Dendritic cell treated with granulocyte-macrophage colony-stimulating factor and Interleukin-4, amounts not matched to agents 40 ng/mL and 50 ng/mL, for 4 days (primary cell): ENCODE results near the gene ZNF132.
"Not testable (repeated sequence)": the region's sequence is repeated elsewhere in the genome, so short reads cannot be mapped to it uniquely, and the experiment has no call there.

Experiments
- H3K27ac Mint-ChIP-seq: one replicate; pipeline ENCODE4 v1.8.0; 2022; ENCODE audit warnings: mild to moderate bottlenecking, mixed read lengths
- H3K27me3 Mint-ChIP-seq: one replicate; pipeline ENCODE4 v1.8.0; 2022; ENCODE audit warnings: mild to moderate bottlenecking, mixed read lengths
- H3K36me3 Mint-ChIP-seq: one replicate; pipeline ENCODE4 v1.8.0; 2022; ENCODE audit warnings: low read depth, mixed read lengths
- H3K4me1 Mint-ChIP-seq: one replicate; pipeline ENCODE4 v1.8.0; 2022; ENCODE audit warnings: low read depth, mixed read lengths
- H3K4me3 Mint-ChIP-seq: one replicate; pipeline ENCODE4 v1.8.0; 2022; ENCODE audit warnings: mild to moderate bottlenecking, moderate library complexity, mixed read lengths
- H3K9me3 Mint-ChIP-seq: one replicate; pipeline ENCODE4 v1.8.0; 2022; ENCODE audit warnings: mixed read lengths
- intact Hi-C: fragments of 100-400 bp; cut with micrococcal nuclease; formaldehyde crosslinking; loops from one replicate; pipeline ENCODE4 v1.15.0; 2022

Gene ZNF132

DNA sequence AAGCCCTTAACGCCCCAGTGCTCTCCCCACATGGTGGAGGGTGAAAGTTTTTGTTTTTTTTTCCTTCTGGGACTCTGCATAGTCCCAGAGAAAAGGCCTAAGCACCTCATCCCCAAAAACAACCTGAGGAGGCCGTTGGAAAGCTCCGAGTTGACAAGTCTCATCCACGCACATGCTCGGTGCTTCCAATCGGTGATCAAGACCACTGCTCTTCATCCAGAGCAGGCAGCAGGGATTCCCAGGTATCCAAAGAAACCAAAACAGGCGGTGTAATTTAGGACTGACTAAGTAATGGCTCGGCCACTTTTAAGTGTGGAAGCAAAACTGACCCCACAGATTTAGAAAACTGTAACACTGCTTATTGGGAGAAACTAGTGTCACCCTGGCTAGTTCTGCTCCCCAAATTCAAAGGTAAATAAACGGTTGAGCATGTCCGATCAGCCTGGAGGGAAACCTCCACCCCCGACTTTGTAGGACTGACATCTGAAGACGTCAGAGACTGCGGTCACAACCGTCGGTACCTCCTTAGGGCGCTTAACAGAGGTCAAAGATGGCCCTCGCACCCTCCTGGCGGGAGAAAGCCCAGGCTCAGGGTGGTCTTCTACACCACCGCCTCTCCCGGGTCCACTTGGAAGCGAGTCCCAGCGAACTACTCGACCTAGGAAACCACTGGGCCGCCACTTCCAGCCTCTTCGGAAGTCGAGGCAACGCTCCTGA is 35.2 kb upstream of the ZNF132 start:
- Mint-ChIP-seq H3K27me3 (no peaks in the 10 kb centered on the region), H3K36me3 (peaks cover 72% of the 10 kb centered on the region), H3K4me3 (peak overlapping the region; percentile 92), H3K27ac (peak overlapping the region; percentile 97), H3K9me3 (no peaks in the 10 kb centered on the region), H3K4me1 (peaks cover 26% of the 10 kb centered on the region)
- intact Hi-C loops: loop anchor here (5.0 kb wide), 1 partner anchor 148 kb away; the partner anchor contains the start of gene ZSCAN22

GRCh38 chr19:58474291-58474996 is 34.5 kb upstream of the ZNF132 start:
- no peak overlapping the region for H3K4me3 Mint-ChIP-seq
- peaks cover 26% of the 10 kb centered on the region for H3K4me1 Mint-ChIP-seq
- no peaks in the 10 kb centered on the region for H3K27me3 Mint-ChIP-seq
- H3K36me3 Mint-ChIP-seq: peaks cover 72% of the 10 kb centered on the region
- no peak overlapping the region for H3K27ac Mint-ChIP-seq
- intact Hi-C loops: no loop called here
- H3K9me3 Mint-ChIP-seq: no peaks in the 10 kb centered on the region

DNA sequence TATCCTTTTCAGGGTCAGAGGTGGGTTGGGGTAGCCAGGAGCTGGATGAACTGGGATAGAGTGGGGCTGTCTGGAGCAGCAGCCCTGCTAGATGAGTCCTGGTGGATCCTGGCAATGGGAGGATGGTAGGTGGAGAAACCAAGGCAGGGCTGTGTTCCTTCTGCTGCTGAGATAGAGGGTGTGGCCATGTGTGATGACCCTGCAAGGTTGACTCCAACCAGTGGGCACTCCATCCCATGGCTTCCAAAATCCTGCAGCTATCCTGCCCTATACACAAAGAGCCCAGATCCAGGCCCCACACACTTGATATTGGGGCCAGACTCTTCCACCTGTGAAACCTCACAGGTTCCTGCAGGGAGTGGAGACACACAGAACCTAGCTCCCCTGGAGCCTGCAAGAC is 33.8 kb upstream of the ZNF132 start:
- Mint-ChIP-seq H3K4me1 (peaks cover 33% of the 10 kb centered on the region), H3K36me3 (peaks cover 70% of the 10 kb centered on the region), H3K9me3 (no peaks in the 10 kb centered on the region), H3K4me3 (no peak overlapping the region), H3K27me3 (no peaks in the 10 kb centered on the region), H3K27ac (no peak overlapping the region)
- intact Hi-C loops: no loop called here

DNA sequence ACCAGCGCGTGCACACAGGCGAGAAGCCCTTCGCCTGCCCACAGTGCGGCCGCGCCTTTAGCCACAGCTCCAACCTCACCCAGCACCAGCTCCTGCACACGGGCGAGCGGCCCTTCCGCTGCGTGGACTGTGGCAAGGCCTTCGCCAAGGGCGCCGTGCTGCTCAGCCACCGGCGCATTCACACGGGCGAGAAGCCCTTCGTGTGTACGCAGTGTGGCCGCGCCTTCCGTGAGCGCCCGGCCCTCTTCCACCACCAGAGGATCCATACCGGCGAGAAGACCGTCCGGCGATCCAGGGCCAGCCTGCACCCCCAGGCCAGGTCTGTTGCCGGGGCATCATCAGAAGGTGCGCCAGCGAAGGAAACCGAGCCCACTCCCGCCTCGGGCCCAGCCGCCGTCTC is 31.8 kb upstream of the ZNF132 start:
- Mint-ChIP-seq H3K4me3 (no peak overlapping the region), H3K4me1 (peaks cover 39% of the 10 kb centered on the region)

DNA sequence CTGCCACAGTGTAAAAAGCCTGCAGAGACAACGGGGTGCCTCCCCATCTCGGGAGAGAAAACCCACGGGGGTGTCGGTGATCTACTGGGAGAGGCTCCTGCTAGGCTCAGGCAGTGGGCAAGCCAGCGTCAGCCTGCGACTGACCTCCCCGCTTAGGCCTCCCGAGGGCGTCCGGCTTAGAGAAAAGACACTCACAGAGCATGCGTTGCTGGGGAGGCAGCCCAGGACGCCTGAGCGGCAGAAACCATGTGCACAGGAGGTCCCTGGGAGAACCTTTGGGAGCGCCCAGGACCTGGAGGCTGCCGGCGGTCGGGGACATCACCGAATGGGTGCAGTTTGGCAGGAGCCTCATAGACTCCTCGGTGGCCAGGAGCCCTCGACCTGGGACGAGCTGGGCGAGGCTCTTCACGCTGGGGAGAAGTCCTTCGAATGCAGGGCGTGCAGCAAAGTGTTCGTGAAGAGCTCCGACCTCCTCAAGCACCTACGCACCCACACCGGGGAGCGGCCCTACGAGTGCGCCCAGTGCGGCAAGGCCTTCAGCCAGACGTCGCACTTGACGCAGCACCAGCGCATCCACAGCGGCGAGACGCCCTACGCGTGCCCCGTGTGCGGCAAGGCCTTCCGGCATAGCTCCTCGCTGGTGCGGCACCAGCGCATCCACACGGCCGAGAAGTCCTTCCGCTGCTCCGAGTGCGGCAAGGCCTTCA is 31.0 kb upstream of the ZNF132 start:
- H3K36me3 Mint-ChIP-seq: peaks cover 57% of the 10 kb centered on the region
- H3K27me3 Mint-ChIP-seq, H3K27ac Mint-ChIP-seq: not testable (repeated sequence)

More for the DNA sequence above, 31.8 kb upstream of the ZNF132 start:
- H3K27me3 Mint-ChIP-seq: no peaks in the 10 kb centered on the region
- H3K36me3 Mint-ChIP-seq: peaks cover 58% of the 10 kb centered on the region
- no peak overlapping the region for H3K27ac Mint-ChIP-seq
- intact Hi-C loops: no loop called here
- H3K9me3 Mint-ChIP-seq: no peaks in the 10 kb centered on the region

DNA sequence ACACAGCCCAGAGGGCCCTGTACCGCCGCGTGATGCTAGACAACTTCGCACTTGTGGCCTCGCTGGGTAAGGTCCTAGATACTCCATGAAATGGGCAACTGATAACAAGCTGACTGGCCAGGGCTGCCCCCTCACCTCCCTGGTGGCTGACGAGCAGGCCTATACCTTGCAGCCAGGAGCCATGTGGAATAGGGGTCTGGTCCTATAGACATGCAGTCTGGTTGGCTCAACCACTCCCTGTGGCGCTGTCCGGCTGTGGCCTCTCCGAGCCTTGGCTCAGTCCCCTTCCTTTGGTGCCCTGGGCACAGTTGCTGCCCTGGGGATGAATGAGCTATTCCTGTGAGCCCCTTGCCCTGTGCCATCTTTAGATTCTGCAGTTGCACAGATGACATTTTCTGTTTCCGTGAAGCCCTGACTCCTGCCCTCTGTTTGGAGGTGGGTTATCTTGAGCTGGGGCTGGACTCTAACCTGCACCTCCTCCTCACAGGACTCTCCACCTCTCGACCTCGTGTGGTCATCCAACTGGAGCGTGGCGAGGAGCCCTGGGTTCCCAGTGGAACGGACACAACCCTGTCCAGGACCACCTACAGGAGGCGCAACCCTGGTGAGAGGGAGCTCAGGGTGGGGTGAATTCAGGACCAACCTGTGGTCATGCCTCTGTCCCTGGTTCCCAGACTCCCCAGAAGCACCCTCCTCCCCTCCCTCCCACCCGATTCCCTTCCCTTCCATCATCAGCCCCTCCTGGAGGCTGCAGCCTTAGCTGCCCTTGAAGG is 29.5 kb upstream of the ZNF132 start:
- intact Hi-C loops: no loop called here
- Mint-ChIP-seq H3K9me3 (no peaks in the 10 kb centered on the region), H3K27me3 (no peaks in the 10 kb centered on the region), H3K27ac (no peak overlapping the region), H3K36me3 (peaks cover 52% of the 10 kb centered on the region), H3K4me1 (peaks cover 29% of the 10 kb centered on the region), H3K4me3 (no peak overlapping the region)

More for the DNA sequence above, 31.0 kb upstream of the ZNF132 start:
- H3K9me3 Mint-ChIP-seq, intact Hi-C loops, H3K4me3 Mint-ChIP-seq: not testable (repeated sequence)
- H3K4me1 Mint-ChIP-seq: peaks cover 41% of the 10 kb centered on the region

DNA sequence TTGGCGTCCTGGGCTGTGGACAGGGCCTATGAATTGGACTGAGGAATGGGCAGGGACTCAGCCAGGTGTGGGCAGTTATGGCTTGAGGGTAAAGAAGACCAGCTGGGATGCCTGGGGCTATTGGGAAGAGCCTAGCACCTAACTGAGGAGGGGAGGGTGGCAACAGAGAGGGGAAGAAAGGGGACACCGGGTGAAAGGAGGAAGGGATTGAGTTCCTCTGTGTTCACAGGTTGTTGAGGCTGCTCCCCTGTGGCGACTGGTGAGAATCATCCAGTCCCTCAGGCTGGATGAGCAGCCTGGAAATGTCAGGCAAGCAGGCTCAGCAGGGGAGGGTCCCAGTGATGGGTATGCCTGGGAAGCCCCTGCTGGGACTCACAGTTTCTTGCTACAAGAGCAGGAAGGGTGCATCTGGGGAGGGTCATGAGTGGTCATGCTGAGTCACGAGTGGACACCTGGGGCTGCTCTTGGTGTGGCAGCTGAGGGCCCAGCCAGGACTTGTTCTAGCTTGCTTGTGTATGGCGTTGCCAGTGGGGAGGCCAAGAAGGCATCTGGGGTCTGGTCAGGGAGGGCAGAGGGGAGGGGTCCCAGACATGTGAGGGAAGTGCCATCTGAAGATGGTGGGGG is 28.4 kb upstream of the ZNF132 start:
- peaks cover 44% of the 10 kb centered on the region for H3K36me3 Mint-ChIP-seq
- H3K4me1 Mint-ChIP-seq: peaks cover 26% of the 10 kb centered on the region
- no peaks in the 10 kb centered on the region for H3K9me3 Mint-ChIP-seq
- no peak overlapping the region for H3K27ac Mint-ChIP-seq
- peak overlapping the region; percentile 76 for H3K4me3 Mint-ChIP-seq
- intact Hi-C loops: no loop called here
- no peaks in the 10 kb centered on the region for H3K27me3 Mint-ChIP-seq

GRCh38 chr19:58466760-58467589 is 27.0 kb upstream of the ZNF132 start, which contains the start of gene ZNF324:
Gene ZNF324, plus strand, starts transcription at chr19:58467080. Its CDS starts 2,106 bp downstream, at chr19:58469186.
- H3K27ac Mint-ChIP-seq: peak within 1 kb of the TSS; percentile 76
- peaks cover 26% of the 10 kb centered on the region for H3K4me1 Mint-ChIP-seq
- no peaks in the 10 kb centered on the region for H3K27me3 Mint-ChIP-seq
- no peaks in the 10 kb centered on the region for H3K9me3 Mint-ChIP-seq
- intact Hi-C loops: loop anchor here (1.0 to 2.0 kb wide), 4 partner anchors 9 to 59 kb away; partner anchors contain the start of genes ZNF324B, ZNF446 and ZNF584
- peaks cover 30% of the 10 kb centered on the region for H3K36me3 Mint-ChIP-seq
- peak within 1 kb of the TSS; percentile 76 for H3K4me3 Mint-ChIP-seq

GRCh38 chr19:58466089-58466759 is 26.3 kb upstream of the ZNF132 start:
- Mint-ChIP-seq H3K9me3 (no peaks in the 10 kb centered on the region), H3K4me1 (peaks cover 26% of the 10 kb centered on the region), H3K27ac (peak overlapping the region; percentile 76), H3K36me3 (peaks cover 23% of the 10 kb centered on the region), H3K27me3 (no peaks in the 10 kb centered on the region), H3K4me3 (peak overlapping the region; percentile 76)
- intact Hi-C loops: loop anchor here (1.0 to 2.0 kb wide), 3 partner anchors 15 to 58 kb away; partner anchors contain the start of genes ZNF324B and ZNF584

DNA sequence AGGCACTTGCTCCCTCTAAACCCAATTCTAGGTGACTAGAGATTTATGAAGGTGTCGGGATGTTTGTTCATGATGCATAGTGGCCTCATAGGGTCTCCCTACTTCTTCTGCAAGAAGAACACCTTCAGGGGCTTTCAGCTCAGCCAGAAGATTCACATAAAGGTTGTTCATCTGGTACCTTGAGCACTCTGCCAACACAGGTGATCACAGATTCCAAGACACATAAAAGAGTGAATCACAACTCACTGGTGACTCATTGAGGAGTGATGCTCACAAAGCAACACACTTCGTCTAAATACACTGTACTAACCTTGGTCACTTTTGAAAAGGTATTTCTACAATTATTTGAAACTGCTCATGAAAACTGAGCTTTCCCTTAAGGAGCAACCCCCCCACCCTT is 20.1 kb upstream of the ZNF132 start:
- Mint-ChIP-seq H3K27ac (no peak overlapping the region), H3K4me1 (no peaks in the 10 kb centered on the region), H3K36me3 (peaks cover 43% of the 10 kb centered on the region), H3K27me3 (no peaks in the 10 kb centered on the region), H3K4me3 (no peak overlapping the region), H3K9me3 (no peaks in the 10 kb centered on the region)
- intact Hi-C loops: no loop called here

DNA sequence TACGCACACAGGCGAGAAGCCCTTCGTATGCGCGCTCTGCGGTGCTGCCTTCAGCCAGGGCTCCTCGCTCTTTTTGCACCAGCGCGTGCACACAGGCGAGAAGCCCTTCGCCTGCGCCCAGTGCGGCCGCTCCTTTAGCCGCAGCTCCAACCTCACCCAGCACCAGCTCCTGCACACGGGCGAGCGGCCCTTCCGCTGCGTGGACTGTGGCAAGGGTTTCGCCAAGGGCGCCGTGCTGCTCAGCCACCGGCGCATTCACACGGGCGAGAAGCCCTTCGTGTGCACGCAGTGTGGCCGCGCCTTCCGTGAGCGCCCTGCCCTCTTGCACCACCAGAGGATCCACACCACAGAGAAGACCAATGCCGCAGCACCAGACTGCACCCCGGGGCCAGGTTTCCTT is 16.2 kb upstream of the ZNF132 start:
- H3K36me3 Mint-ChIP-seq: peaks cover 64% of the 10 kb centered on the region
- no peak overlapping the region for H3K27ac Mint-ChIP-seq
- peaks cover 23% of the 10 kb centered on the region for H3K4me1 Mint-ChIP-seq
- intact Hi-C loops: no loop called here
- H3K4me3 Mint-ChIP-seq: no peak overlapping the region
- peaks cover 2% of the 10 kb centered on the region for H3K27me3 Mint-ChIP-seq
- H3K9me3 Mint-ChIP-seq: no peaks in the 10 kb centered on the region

- Mint-ChIP-seq H3K27ac (no peak overlapping the region), H3K4me1 (peaks cover 28% of the 10 kb centered on the region), H3K9me3 (no peaks in the 10 kb centered on the region), H3K36me3 (peaks cover 64% of the 10 kb centered on the region), H3K4me3 (no peak overlapping the region), H3K27me3 (peaks cover 5% of the 10 kb centered on the region)
- intact Hi-C loops: no loop called here
Measured at GRCh38 chr19:58455306-58455705, 15.4 kb upstream of the ZNF132 start.
